Raji (cell line): ENCODE measurements around the gene NUB1.

ENCODE experiments used
- POLR2A ChIP-seq: IDR thresholded peaks from 2 replicates; pipeline ENCODE4 v1.6.1; 2011; ENCODE audit warnings: low read depth, low read length, control low read depth; ENCODE audit not compliant: insufficient read depth

Gene NUB1

GRCh38 chr7:151330181-151330580, 11.4 kb upstream of the NUB1 start:
- no peak for TF ChIP-seq POLR2A

- no peak for TF ChIP-seq POLR2A
Measured at GRCh38 chr7:151330661-151331060, 11.0 kb upstream of the NUB1 start.

- no peak for TF ChIP-seq POLR2A
Measured at GRCh38 chr7:151334628-151335027, 7.0 kb upstream of the NUB1 start.

GRCh38 chr7:151336027-151336708, 5.4 kb upstream of the NUB1 start:
- TF ChIP-seq POLR2A = no peak

- no peak for TF ChIP-seq POLR2A
Measured at GRCh38 chr7:151337346-151337745, 4.3 kb upstream of the NUB1 start.

GRCh38 chr7:151338809-151339208, 2.8 kb upstream of the NUB1 start:
- no peak for TF ChIP-seq POLR2A

GRCh38 chr7:151339651-151340382, 1.8 kb upstream of the NUB1 start:
- TF ChIP-seq POLR2A = no peak

- no peak for TF ChIP-seq POLR2A
Measured at GRCh38 chr7:151340794-151341356, 737 bp upstream of the NUB1 start.

GRCh38 chr7:151342102-151342646, 562 bp downstream of the NUB1 start:
- no peak for TF ChIP-seq POLR2A

GRCh38 chr7:151342811-151343210, 1.2 kb downstream of the NUB1 start:
- no peak for TF ChIP-seq POLR2A

GRCh38 chr7:151343516-151343915, 1.9 kb downstream of the NUB1 start:
- TF ChIP-seq POLR2A = no peak

- TF ChIP-seq POLR2A = no peak
Measured at GRCh38 chr7:151345576-151346469, 4.2 kb downstream of the NUB1 start.

GRCh38 chr7:151346470-151346769, 4.8 kb downstream of the NUB1 start:
- TF ChIP-seq POLR2A = no peak

GRCh38 chr7:151347200-151347599, 5.6 kb downstream of the NUB1 start:
- no peak for TF ChIP-seq POLR2A

- no peak for TF ChIP-seq POLR2A
Measured at GRCh38 chr7:151348970-151349369, 7.4 kb downstream of the NUB1 start.

GRCh38 chr7:151349507-151349853, 7.9 kb downstream of the NUB1 start:
- no peak for TF ChIP-seq POLR2A

- no peak for TF ChIP-seq POLR2A
Measured at GRCh38 chr7:151351027-151351426, 9.4 kb downstream of the NUB1 start.
